NB4 (cell line): ENCODE results near the gene PTPN2.

Experiments used
- CTCF ChIP-seq: IDR thresholded peaks from one replicate; pipeline ENCODE4 v1.5.1; 2012; ENCODE audit warnings: low read depth, low read length
- MAX ChIP-seq: IDR thresholded peaks from 2 replicates; pipeline ENCODE4 v1.6.1; 2011; ENCODE audit warnings: low read depth, low read length
- POLR2A ChIP-seq: IDR thresholded peaks from 2 replicates; pipeline ENCODE4 v1.6.1; 2011; ENCODE audit warnings: mild to moderate bottlenecking; ENCODE audit not compliant: insufficient read length; ENCODE audit errors: extremely low read depth

GRCh38 chr18:12777500-12777944 is 106.5 kb downstream of the PTPN2 start:
- TF ChIP-seq CTCF (no peak), POLR2A (no peak), MAX (no peak)
